Measurements from ENCODE around the gene COBL.

COBL gene

DNA sequence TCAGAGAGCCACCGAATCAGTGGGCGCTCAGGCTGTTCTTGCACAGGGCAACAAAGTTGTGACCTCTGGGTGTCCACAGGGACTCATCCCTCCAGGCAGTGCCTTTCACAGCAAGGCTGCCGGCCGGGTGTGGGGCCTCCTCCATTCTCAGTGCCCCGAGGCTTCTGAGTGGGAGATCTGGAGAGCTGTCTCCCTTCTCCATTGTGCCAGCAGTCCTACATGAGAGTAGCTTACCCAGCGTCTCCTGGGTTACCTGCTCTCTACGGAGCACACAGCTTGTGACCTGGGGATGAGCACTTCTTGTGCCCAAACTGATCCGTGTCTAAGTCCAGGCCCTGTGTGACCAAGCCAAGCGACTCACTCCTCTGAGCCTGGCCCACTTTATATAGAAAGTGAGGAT is 293.1 kb downstream of the COBL start:
- no peak for DNase-seq (ENCODE audit: extremely low read depth, insufficient read length)
- no peak for TF ChIP-seq CTCF (IDR thresholded peaks at IDR 0.05; ENCODE audit: insufficient read depth, low read length, poor library complexity, severe bottlenecking)
- no peaks in the 10 kb centered on the region; the same call in 1 of the 2 replicates for H3K27me3 ChIP-seq (replicated peaks; ENCODE audit: control insufficient read depth, insufficient read depth, low read length)

DNA sequence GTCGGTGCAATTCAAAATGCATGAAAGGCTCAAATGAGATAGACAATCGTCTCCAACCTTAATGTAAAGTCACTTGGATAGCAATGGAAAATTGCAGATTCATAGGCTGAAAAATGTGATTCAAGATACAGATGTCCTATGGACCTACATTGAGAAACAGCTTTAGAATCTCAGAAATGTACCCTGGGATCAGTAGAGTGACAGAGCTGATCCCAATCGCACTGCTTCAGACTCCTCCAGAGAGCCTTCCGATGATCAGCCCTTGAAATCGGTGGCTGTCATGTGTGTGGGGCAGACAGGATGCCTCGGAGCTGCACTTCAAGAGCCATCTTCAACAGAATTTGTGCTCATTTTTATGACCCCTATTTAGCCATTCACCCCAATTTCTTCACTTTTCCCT is 293.8 kb downstream of the COBL start:
- H3K4me3 ChIP-seq (replicated peaks; ENCODE audit: low read depth, low read length), result no peak overlapping the region
- no peak for TF ChIP-seq CTCF (IDR thresholded peaks at IDR 0.05; ENCODE audit: insufficient read depth, low read length, poor library complexity, severe bottlenecking)
- no peaks in the 10 kb centered on the region for H3K36me3 ChIP-seq (ENCODE audit: control insufficient read depth, insufficient read depth, low read length)
- no peak for DNase-seq (ENCODE audit: extremely low read depth, insufficient read length)
- no peaks in the 10 kb centered on the region; the same call in 1 of the 2 replicates for H3K27me3 ChIP-seq (replicated peaks; ENCODE audit: control insufficient read depth, insufficient read depth, low read length)

More for the DNA sequence above, 293.1 kb downstream of the COBL start:
- Histone ChIP-seq H3K36me3 (ENCODE audit: control insufficient read depth, insufficient read depth, low read length) (no peaks in the 10 kb centered on the region), H3K4me3 (replicated peaks; ENCODE audit: low read depth, low read length) (no peak overlapping the region)

DNA sequence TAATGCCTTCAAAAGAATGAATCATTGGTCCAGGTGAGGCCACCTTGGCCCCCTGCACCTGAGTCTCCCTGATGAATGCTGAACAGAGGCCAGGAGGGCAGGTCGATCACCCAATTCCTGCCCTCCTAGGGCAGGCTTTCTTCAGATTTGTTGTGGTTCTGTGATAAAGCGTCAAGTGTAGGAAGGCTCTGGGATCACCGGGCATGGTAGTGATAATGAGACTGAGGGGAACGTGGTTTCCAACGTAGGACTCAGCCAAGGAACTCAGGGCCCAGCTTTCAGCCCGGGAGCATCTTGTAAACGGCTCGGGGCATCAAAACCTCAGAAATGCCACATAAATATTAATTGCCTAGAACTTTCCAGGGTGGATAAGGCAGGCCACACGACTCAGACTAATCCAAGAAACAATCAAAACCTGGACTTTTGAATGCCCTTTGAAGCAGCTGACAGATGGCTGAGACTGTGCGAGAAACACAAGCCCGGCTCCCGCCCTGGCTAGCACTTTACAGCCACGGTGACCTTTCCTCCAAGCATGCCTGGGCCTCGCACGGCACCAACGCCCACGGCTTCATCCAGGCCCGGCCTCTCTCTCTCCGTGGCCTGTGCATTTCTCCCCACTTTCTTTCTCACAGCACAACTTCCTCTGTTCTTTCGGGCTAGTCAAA is 294.6 kb downstream of the COBL start:
- no peak for DNase-seq (ENCODE audit: extremely low read depth, insufficient read length)
- Histone ChIP-seq H3K4me3 (replicated peaks; ENCODE audit: low read depth, low read length) (no peak overlapping the region), H3K36me3 (ENCODE audit: control insufficient read depth, insufficient read depth, low read length) (no peaks in the 10 kb centered on the region), H3K27me3 (replicated peaks; ENCODE audit: control insufficient read depth, insufficient read depth, low read length) (no peaks in the 10 kb centered on the region; the same call in 1 of the 2 replicates)
- TF ChIP-seq CTCF (IDR thresholded peaks at IDR 0.05; ENCODE audit: insufficient read depth, low read length, poor library complexity, severe bottlenecking), result no peak

DNA sequence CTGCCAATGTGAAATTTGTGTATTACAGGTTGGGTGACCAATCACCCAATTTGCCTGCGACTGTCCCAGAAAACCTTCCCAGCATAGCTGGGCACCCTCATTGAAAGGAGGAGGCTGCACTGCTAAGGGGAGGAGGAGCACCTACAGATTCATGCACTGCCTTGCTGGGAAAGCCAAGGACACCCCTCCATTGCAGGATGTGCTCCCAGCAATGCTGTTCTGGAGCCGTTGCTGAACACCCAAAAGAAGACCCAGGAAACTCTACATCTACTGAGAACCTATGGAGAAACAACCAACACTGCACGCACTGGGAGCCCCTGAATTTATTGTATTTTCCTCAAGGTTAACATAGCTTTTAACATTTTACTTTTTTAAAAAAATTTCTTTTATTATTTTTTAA is 295.7 kb downstream of the COBL start:
- Histone ChIP-seq H3K4me3 (replicated peaks; ENCODE audit: low read depth, low read length) (no peak overlapping the region), H3K27me3 (replicated peaks; ENCODE audit: control insufficient read depth, insufficient read depth, low read length) (no peaks in the 10 kb centered on the region; the same call in 1 of the 2 replicates), H3K36me3 (ENCODE audit: control insufficient read depth, insufficient read depth, low read length) (no peaks in the 10 kb centered on the region)
- TF ChIP-seq CTCF (IDR thresholded peaks at IDR 0.05; ENCODE audit: insufficient read depth, low read length, poor library complexity, severe bottlenecking), result no peak
- DNase-seq (ENCODE audit: extremely low read depth, insufficient read length), result no peak

DNA sequence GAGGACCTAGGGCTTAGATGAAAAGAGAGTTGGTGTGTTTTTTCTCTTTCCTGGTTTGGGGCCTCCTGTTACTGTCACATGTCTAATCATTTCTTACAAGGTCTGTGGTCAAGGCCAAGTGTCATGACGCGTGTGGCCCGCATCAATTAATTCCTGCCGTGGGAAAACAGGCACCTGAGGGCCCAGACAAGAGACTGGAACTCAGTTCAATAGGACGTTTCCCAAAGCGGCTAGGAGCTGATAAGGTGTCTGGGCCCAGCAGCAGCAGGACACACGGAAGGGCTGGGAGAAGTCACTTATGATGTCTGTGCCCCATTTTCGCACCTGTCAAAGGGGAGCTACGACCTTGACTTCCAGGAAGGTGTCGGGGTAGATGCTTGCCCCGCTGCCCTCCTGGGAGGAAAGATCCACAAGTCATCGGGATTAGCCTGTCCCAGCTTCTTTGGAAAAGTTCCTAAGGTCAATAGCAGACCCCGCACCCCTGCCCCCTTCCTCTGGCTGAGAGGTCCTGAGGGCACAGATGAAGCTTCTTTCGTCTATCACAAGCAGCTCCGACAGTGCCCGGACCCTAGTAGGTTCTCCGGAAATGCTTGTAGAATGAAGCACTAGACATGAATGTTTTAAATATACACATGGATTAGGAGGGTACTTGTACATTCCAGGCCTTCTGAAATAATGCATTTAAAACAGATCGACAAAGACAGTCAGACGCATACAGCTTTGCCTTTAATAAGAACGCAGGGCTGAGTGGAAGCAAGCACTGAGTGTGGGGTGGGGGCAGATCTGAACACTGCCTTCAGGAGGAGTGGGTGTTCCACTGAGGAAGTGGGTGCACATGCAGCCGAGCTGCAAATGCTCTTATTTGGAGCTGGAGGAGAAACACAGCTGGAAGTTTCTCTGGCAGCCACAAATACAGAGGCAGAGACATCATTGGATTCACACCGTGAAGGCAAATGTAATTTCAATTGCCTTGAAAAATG is 296.4 kb downstream of the COBL start:
- no peak for TF ChIP-seq CTCF (IDR thresholded peaks at IDR 0.05; ENCODE audit: insufficient read depth, low read length, poor library complexity, severe bottlenecking)
- no peak for DNase-seq (ENCODE audit: extremely low read depth, insufficient read length)
- no peak overlapping the region for H3K4me3 ChIP-seq (replicated peaks; ENCODE audit: low read depth, low read length)
- peaks cover 1% of the 10 kb centered on the region; the same call in 1 of the 2 replicates for H3K27me3 ChIP-seq (replicated peaks; ENCODE audit: control insufficient read depth, insufficient read depth, low read length)
- H3K36me3 ChIP-seq (ENCODE audit: control insufficient read depth, insufficient read depth, low read length), result no peaks in the 10 kb centered on the region

Data from GM06990 (cell line).